Measurements from ENCODE around the gene NRDE2. TPM values are rescaled to one million over a fixed set of nuclear protein-coding genes. Genes with fewer than 3 reads are reported as not detected.

Gene NRDE2
- 10 to 100 TPM; 22.0 to 23.1 TPM for total RNA-seq

DNA sequence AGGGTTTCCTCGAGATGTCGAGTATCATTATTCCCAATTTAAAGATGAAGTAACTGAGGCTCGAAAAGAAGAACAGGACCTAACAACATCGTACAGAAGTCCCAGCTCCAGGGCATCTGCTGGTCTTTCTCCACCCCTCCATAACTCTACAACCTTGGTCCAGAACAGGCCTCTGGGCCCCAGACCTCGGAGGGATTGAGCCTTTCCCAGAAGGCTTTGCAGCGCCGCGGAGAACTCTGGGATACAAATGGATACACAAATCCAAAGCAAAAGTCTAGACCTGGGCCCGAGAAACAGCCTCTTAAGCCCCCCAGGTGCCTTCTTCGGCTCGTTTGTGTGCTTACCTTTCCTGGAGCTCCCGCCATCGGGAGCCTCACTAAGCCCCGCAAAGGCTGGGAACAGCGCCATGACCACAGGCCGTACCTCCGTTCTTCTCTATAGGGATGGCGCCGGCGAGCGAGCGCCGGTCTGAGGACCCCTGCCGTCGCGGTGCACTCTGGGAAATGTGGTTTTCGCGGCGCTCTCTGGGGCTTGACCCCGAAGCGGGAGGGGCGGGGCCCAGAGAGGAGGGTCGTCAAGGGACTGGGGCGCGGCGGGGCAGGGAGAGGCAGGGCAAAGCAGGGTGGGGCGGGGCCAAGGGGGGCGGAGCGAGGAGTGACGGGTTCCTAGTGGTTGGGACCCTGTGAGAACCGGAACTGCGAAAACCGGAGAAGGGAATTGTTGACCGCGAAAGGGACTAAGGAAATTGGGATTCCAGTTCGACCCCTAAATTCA lies at the start of gene NRDE2:
TSS of gene NRDE2 (minus strand) at position 445 of the 774 bp plus-strand sequence. CDS start at position 408, 37 bp downstream.
- DNase-seq, result peak; percentile 98
- peak within 1 kb of the TSS; percentile 90 for H3K4me3 Mint-ChIP-seq
- no peaks in the 10 kb centered on the region for H3K27me3 Mint-ChIP-seq (ENCODE audit: low read depth)
- H3K27ac Mint-ChIP-seq, result peak within 1 kb of the TSS; percentile 92
- H3K36me3 Mint-ChIP-seq (ENCODE audit: low read depth), result peaks cover 3% of the 10 kb centered on the region
- H3K9me3 Mint-ChIP-seq, result no peaks in the 10 kb centered on the region
- H3K4me1 Mint-ChIP-seq (ENCODE audit: low read depth), result peaks cover 23% of the 10 kb centered on the region
- CTCF ChIA-PET, result interaction anchor here (0.9 to 2.1 kb wide), 3 partner anchors 44 to 93 kb away, joined by 3 to 4 read pairs (median 3); no protein-coding TSS in a partner anchor
- intact Hi-C loops (cut with micrococcal nuclease), result loop anchor here (1.0 to 5.0 kb wide), 8 partner anchors 11 to 731 kb away; partner anchors contain the start of genes PSMC1 and RPS6KA5

- H3K4me3 Mint-ChIP-seq, result no peak overlapping the region
- DNase-seq, result no peak
- CTCF ChIA-PET, result interaction anchor here (1.0 to 2.0 kb wide), 4 partner anchors 8 to 92 kb away, joined by 3 to 7 read pairs (median 4); no protein-coding TSS in a partner anchor
- peaks cover 17% of the 10 kb centered on the region for H3K4me1 Mint-ChIP-seq (ENCODE audit: low read depth)
- no peaks in the 10 kb centered on the region for H3K36me3 Mint-ChIP-seq (ENCODE audit: low read depth)
- H3K27me3 Mint-ChIP-seq (ENCODE audit: low read depth), result no peaks in the 10 kb centered on the region
- no peak overlapping the region for H3K27ac Mint-ChIP-seq
- intact Hi-C loops (cut with micrococcal nuclease), result loop anchor here (5.0 to 10.0 kb wide), 4 partner anchors 446 to 866 kb away; partner anchors contain the start of gene RPS6KA5
- no peaks in the 10 kb centered on the region for H3K9me3 Mint-ChIP-seq
These were observed 49.5 kb upstream of the NRDE2 start for GRCh38 chr14:90381011-90381786.

GRCh38 chr14:90379106-90379505 lies 47.4 kb upstream of the NRDE2 start:
- Mint-ChIP-seq H3K36me3 (ENCODE audit: low read depth) (no peaks in the 10 kb centered on the region), H3K4me1 (ENCODE audit: low read depth) (peaks cover 5% of the 10 kb centered on the region), H3K9me3 (no peaks in the 10 kb centered on the region), H3K27me3 (ENCODE audit: low read depth) (no peaks in the 10 kb centered on the region), H3K4me3 (no peak overlapping the region), H3K27ac (no peak overlapping the region)
- intact Hi-C loops (cut with micrococcal nuclease), result no loop called here
- CTCF ChIA-PET, result interaction anchor here (0.7 to 1.3 kb wide), 5 partner anchors 20 to 318 kb away, joined by 3 read pairs; no protein-coding TSS in a partner anchor
- DNase-seq, result no peak

DNA sequence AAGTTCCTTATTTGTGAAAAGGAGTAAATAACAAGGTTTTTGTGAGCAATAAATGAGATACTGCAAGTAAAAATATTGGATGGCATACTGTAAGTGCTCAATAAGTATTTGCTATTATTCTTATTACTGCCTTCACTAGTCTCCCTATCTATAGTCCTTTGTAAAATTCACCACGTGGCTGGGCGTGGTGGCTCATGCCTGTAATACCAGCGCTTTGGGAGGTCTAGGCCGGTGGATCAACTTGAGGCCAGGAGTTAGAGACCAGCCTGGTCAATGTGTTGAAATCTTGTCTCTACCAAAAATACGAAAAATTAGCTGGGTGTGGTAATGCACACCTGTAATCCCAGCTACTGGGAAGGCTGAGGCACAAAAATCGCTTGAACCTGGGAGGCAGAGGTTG lies 46.5 kb upstream of the NRDE2 start:
- Mint-ChIP-seq H3K36me3 (ENCODE audit: low read depth) (no peaks in the 10 kb centered on the region), H3K27me3 (ENCODE audit: low read depth) (no peaks in the 10 kb centered on the region), H3K4me3 (no peak overlapping the region), H3K4me1 (ENCODE audit: low read depth) (peaks cover 4% of the 10 kb centered on the region), H3K27ac (no peak overlapping the region), H3K9me3 (no peaks in the 10 kb centered on the region)
- no peak for DNase-seq
- intact Hi-C loops (cut with micrococcal nuclease), result no loop called here
- CTCF ChIA-PET, result interaction anchor here (0.7 kb wide), 2 partner anchors 28 to 183 kb away, joined by 3 read pairs; no protein-coding TSS in a partner anchor

DNA sequence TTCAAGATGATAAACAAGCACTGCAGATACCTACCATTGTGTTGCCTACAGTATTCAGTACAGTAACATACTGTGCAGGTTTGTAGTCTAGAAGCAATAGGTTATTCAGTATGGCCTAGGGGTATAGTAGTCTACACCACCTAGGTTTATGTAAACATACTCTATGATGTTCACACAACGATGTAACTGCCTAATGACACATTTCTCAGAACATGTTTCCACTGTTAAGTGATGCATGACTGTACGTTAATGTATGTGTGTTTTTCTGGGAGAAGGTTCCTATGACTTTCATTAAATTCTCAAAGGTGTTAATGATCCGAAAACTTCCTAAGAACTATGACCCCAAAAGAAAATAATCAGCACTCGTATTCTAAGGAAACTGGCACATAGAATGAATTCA lies 44.2 kb upstream of the NRDE2 start:
- intact Hi-C loops (cut with micrococcal nuclease), result no loop called here

DNA sequence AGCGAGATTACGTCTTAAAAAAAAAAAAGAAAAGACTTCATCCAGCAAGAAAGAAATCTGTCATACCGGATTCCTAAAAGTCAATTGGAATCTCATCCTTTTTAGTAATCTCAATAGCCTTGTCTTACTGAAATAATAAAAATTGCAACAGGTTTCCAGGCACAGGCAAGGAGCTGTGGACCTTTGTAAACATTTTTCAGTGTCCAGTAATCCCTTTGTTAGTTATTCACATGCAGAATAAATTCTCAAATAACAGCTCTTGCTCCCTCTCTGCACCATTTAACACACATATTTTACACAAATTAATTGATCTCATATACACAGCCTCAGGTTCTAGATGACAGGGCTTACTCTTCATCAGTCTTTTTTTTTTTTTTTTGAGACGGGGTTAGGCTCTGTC lies 43.1 kb upstream of the NRDE2 start:
- DNase-seq, result no peak
- H3K4me3 Mint-ChIP-seq, result no peak overlapping the region
- CTCF ChIA-PET, result interaction anchor here (0.6 to 1.1 kb wide), 5 partner anchors 14 to 202 kb away, joined by 3 to 7 read pairs (median 3); no protein-coding TSS in a partner anchor
- no peak overlapping the region for H3K27ac Mint-ChIP-seq
- no peaks in the 10 kb centered on the region for H3K36me3 Mint-ChIP-seq (ENCODE audit: low read depth)
- no peaks in the 10 kb centered on the region for H3K27me3 Mint-ChIP-seq (ENCODE audit: low read depth)
- intact Hi-C loops (cut with micrococcal nuclease), result no loop called here
- H3K4me1 Mint-ChIP-seq (ENCODE audit: low read depth), result no peaks in the 10 kb centered on the region
- H3K9me3 Mint-ChIP-seq, result no peaks in the 10 kb centered on the region

More for the DNA sequence above, 44.2 kb upstream of the NRDE2 start:
- peaks cover 4% of the 10 kb centered on the region for H3K4me1 Mint-ChIP-seq (ENCODE audit: low read depth)
- H3K36me3 Mint-ChIP-seq (ENCODE audit: low read depth), result no peaks in the 10 kb centered on the region
- H3K27me3 Mint-ChIP-seq (ENCODE audit: low read depth), result no peaks in the 10 kb centered on the region
- no peak overlapping the region for H3K4me3 Mint-ChIP-seq
- H3K9me3 Mint-ChIP-seq, result no peaks in the 10 kb centered on the region
- DNase-seq, result no peak
- no peak overlapping the region for H3K27ac Mint-ChIP-seq
- CTCF ChIA-PET, result interaction anchor here (0.7 kb wide), 1 partner anchor 10 kb away, joined by 3 read pairs; no protein-coding TSS in a partner anchor

DNA sequence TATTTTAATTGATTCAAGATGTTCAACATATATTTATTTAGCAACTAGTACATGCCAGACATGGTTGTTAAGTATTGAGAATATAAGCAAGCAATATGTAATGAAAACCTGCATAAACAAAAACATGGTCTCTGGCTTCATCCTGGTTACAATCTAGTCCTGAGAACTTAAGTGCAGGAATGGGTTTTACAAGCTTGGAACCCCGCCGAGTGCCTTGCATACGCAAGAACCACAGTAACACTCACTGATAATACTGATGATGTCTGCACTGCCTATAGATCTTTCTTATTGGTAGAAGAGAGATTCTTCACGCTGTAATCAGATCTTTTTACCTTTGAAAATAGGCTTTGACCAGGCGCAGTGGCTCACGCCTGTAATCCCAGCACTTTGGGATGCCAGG lies 42.1 kb upstream of the NRDE2 start:
- intact Hi-C loops (cut with micrococcal nuclease), result no loop called here

DNA sequence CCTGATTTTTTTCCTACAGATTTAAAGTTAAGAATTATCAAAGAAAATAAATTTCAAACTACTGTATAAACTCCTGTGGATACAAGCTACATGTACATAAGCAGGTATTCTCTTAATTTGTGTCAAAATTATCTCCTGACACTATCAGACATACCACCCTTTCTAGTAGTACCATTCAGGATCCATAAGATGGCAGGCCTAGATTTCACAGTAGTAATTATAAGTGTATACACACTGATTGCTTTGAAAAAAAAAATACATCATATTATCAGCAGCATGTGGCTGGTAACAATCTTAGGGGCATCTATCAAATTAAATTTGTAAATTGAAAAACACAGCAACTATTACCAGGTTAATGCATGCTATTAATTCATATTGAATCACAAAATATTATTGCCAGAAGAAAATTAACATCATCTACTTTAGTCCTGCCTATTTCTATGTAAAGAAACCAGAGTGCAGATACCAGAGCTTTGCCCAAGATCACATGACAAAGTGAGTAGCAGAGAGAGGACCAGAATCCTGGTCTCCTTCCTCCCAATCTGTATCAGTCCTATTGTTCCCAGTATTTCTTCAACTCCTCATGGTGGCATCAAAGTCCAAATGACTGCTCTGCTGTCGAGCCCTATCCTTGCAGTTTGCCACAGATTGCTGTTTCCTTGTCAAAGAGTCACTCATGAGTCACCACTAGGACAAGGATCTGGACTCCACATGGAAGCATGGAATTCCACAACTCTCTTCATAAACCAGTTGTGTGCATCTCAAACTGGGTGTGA lies 37.4 kb upstream of the NRDE2 start:
- no peaks in the 10 kb centered on the region for H3K36me3 Mint-ChIP-seq (ENCODE audit: low read depth)
- DNase-seq, result no peak
- H3K27me3 Mint-ChIP-seq (ENCODE audit: low read depth), result no peaks in the 10 kb centered on the region
- no peaks in the 10 kb centered on the region for H3K9me3 Mint-ChIP-seq
- no peak overlapping the region for H3K27ac Mint-ChIP-seq
- intact Hi-C loops (cut with micrococcal nuclease), result loop anchor here (1.0 kb wide), 2 partner anchors 150 to 328 kb away; no protein-coding TSS in a partner anchor
- no peak overlapping the region for H3K4me3 Mint-ChIP-seq
- CTCF ChIA-PET, result interaction anchor here (0.8 to 1.5 kb wide), 4 partner anchors 11 to 328 kb away, joined by 3 to 5 read pairs (median 4); no protein-coding TSS in a partner anchor
- no peaks in the 10 kb centered on the region for H3K4me1 Mint-ChIP-seq (ENCODE audit: low read depth)

More for the DNA sequence above, 42.1 kb upstream of the NRDE2 start:
- H3K4me3 Mint-ChIP-seq, result no peak overlapping the region
- CTCF ChIA-PET, result interaction anchor here (1.1 kb wide), 1 partner anchor 26 kb away, joined by 3 read pairs; no protein-coding TSS in a partner anchor
- H3K27ac Mint-ChIP-seq, result no peak overlapping the region
- H3K4me1 Mint-ChIP-seq (ENCODE audit: low read depth), result no peaks in the 10 kb centered on the region
- H3K36me3 Mint-ChIP-seq (ENCODE audit: low read depth), result no peaks in the 10 kb centered on the region
- H3K9me3 Mint-ChIP-seq, result no peaks in the 10 kb centered on the region
- no peak for DNase-seq
- H3K27me3 Mint-ChIP-seq (ENCODE audit: low read depth), result no peaks in the 10 kb centered on the region

- CTCF ChIA-PET, result no interaction called here
- no peaks in the 10 kb centered on the region for H3K9me3 Mint-ChIP-seq
- intact Hi-C loops (cut with micrococcal nuclease), result no loop called here
- no peak for DNase-seq
- H3K27me3 Mint-ChIP-seq (ENCODE audit: low read depth), result no peaks in the 10 kb centered on the region
- no peak overlapping the region for H3K4me3 Mint-ChIP-seq
- no peak overlapping the region for H3K27ac Mint-ChIP-seq
- no peaks in the 10 kb centered on the region for H3K36me3 Mint-ChIP-seq (ENCODE audit: low read depth)
- no peaks in the 10 kb centered on the region for H3K4me1 Mint-ChIP-seq (ENCODE audit: low read depth)
These were observed 30.8 kb upstream of the NRDE2 start for GRCh38 chr14:90362558-90362896.

GRCh38 chr14:90361865-90362557 lies 30.3 kb upstream of the NRDE2 start:
- no peak overlapping the region for H3K27ac Mint-ChIP-seq
- no peak for DNase-seq
- H3K9me3 Mint-ChIP-seq, result no peaks in the 10 kb centered on the region
- CTCF ChIA-PET, result no interaction called here
- H3K27me3 Mint-ChIP-seq (ENCODE audit: low read depth), result no peaks in the 10 kb centered on the region
- no peaks in the 10 kb centered on the region for H3K36me3 Mint-ChIP-seq (ENCODE audit: low read depth)
- no peaks in the 10 kb centered on the region for H3K4me1 Mint-ChIP-seq (ENCODE audit: low read depth)
- H3K4me3 Mint-ChIP-seq, result no peak overlapping the region
- intact Hi-C loops (cut with micrococcal nuclease), result no loop called here

- Mint-ChIP-seq H3K4me3 (no peak overlapping the region), H3K36me3 (ENCODE audit: low read depth) (no peaks in the 10 kb centered on the region), H3K27me3 (ENCODE audit: low read depth) (no peaks in the 10 kb centered on the region), H3K9me3 (no peaks in the 10 kb centered on the region), H3K4me1 (ENCODE audit: low read depth) (no peaks in the 10 kb centered on the region), H3K27ac (no peak overlapping the region)
- DNase-seq, result no peak
- CTCF ChIA-PET, result interaction anchor here (0.9 kb wide), 1 partner anchor 339 kb away, joined by 5 read pairs; no protein-coding TSS in a partner anchor
- intact Hi-C loops (cut with micrococcal nuclease), result no loop called here
These were observed 26.6 kb upstream of the NRDE2 start for GRCh38 chr14:90358359-90358758.

All from activated naive CD4-positive, alpha-beta T cell treated with anti-CD3 and anti-CD28 coated beads for 36 hours (primary cell).